NCI-H82 treated with DMSO at 0.1 percent for 48 hours (cell line): ENCODE measurements around the gene PLEKHG1.

Source experiments
- DNase-seq: peaks from one replicate; lab custom pipeline; 2025; ENCODE audit not compliant: unreplicated experiment; lab: John Stamatoyannopoulos, UW

Gene PLEKHG1

GRCh38 chr6:150637266-150637665 lies 37.6 kb downstream of the PLEKHG1 start:
- DNase-seq: no peak

DNA sequence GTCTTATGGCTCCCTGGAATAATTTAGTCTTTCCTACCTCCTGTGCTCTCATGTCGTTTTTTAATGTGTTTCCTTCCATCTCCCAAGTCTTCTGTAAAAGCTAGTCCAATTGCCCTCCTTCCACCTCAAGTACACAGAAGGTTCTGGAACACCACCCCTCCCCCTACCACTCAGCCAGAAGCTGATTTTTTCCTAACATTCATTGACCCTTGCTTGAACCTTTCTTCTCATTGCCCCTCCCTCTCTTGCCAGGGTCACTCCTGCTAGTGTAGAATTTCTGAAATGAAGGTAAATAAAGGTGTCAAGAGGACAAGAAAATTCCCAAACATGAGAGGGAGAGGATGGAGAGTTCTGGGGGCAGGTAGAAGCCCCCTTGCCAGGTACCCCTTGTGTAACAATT lies 38.6 kb downstream of the PLEKHG1 start:
- no peak for DNase-seq

- no peak for DNase-seq
Measured at GRCh38 chr6:150638765-150639164, 39.1 kb downstream of the PLEKHG1 start.

- DNase-seq: no peak
Measured at GRCh38 chr6:150639823-150640331, 40.2 kb downstream of the PLEKHG1 start.

DNA sequence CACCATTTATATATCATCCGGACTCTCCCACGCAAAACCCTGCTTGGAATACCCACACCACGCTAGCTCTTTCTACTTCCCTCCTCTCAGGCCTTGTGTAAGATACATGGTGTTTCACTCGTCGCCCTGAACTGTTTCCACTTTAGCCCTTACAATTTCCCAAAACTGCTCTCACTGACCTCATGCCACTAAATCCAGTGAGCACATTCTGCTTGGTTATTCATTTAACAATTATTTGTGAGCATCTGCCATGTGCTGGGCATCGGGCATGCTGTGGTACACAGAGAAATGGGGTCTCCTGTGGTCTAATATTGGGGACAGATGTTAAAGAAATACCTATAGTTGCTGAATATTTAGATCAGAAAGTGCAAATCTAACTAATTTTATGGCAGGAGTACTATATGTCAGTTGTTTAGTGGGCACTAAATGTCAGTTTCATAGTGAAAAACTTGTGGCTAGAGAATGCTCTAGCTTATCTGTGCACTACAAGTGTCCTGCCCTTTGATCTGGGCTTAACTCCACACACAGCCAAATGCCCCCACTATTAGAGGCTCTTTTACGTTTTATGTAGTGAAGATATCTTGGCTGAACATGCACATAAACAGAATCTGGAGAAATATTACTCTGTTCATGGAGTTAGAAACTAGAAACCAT lies 41.0 kb downstream of the PLEKHG1 start:
- no peak for DNase-seq

DNA sequence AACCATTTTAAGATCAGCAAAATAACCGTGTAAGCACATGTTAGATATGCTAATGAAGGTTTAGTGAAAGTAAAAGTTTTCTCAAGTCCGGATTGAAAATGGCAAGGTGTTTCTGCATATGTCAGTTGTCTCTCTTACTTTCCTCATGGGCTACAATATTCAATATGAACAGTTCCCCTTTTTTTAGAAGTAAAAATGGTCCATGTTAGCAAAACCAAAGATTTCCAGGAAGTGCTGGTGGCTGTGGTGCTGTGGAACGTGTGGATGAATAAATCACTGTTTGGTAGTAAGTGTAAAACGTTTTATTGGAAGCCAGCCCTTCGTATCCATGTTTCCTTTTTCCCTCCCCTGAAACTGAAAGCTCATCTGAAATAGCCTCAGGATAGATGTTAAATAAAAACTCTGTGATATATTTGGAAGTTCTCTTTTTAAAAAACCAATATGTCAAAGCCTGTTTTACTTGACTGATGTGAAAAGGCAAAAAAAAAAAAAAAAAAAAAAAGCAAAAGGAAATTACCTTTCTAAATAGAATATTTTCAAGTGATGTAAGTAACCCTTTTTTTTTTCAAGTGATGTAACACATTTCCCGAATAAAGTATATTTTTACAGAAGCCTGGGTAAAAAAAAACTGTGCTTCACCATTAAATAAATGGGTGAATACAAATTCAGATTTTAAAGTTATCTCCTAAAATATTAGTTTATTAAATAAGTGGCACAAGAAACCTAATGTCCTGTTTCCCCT lies 41.9 kb downstream of the PLEKHG1 start:
- no peak for DNase-seq

- DNase-seq: no peak
Measured at GRCh38 chr6:150646228-150646627, 46.5 kb downstream of the PLEKHG1 start.

DNA sequence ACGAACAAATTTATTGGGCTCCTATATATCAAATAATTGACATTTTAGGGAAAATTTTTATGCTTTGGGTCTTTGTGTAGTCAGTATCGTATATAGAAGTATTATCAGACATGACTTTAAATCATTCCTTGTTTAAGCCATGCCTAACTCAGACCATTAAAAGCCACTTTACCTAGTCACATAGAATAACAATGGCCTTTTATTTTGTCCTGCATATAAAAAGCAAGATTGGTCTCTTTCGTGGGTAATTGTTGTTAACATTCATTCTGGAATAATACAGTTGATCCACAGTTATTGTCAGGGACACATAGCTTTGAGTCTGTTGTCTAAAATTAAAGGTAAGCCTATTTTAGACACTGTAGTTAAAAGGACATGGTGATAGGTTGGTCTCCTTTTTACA lies 47.4 kb downstream of the PLEKHG1 start:
- no peak for DNase-seq
